ENCODE results near the gene C9orf152.
A peak's percentile ranks its signal among the peaks of the same experiment; 100 is the strongest.
"Not testable (repeated sequence)": the region's sequence is repeated elsewhere in the genome, so short reads cannot be mapped to it uniquely, and the experiment has no call there.

Gene C9orf152, protein sequence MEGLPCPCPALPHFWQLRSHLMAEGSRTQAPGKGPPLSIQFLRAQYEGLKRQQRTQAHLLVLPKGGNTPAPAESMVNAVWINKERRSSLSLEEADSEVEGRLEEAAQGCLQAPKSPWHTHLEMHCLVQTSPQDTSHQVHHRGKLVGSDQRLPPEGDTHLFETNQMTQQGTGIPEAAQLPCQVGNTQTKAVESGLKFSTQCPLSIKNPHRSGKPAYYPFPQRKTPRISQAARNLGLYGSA

DNA sequence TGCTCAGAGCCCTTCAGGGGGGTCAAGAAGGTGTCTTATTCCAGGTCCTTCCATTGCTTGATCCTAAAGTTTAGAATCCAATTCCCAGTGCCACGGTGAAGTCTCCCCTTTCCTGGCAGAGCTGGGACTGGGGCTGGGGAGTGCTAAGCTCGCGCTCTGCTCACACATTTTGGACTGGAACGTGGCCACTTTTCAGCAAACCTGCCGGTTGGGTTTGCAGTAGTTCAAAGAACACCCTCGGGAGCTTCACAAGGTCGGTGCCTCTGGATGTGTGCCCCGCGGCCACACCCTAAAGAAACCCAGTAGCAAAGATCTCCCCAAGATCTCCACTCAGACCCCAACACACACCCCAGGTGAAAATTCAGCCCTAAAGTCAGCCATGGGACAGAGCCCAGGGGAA lies at the start of gene C9orf152:
C9orf152 (minus strand) TSS at position 129 of the 400 bp plus-strand sequence. CDS start 580 bp downstream, outside the sequence.
- DNase-seq = no peak

DNA sequence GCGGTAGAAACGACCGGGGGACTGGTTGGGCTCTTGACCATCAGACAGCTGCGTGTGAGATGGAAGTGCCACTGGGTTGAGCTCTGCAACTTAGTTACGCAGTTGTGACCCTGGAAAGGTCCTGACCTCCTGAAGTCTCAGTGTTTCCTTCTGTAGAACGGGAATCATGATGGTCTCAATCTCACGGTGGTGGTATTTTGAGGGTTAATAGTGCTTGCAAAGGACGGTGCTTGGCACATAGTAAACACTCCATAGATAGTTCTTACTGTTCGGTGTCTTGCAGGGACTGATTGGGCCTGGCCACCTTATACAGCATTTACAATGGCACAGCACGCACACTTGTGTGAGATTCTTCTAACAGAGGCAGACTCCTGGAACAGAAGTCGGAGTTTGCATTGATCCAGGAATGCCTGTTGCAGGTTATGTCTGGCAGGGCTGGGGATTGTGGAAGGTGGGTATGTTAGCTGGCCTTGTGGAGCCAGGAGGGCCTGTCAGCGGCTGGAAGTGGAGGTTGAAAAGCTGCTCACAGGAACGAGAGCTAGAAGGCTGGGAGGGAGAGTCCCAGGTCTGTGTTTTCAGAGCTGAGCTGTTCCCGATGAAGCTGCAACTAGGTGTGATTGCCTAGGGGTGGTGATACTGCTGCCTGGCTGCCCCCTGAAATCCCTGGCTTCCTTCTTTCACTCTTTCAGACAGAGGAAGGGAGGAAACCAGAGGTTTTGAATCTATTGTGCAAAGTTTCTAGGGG lies 49.3 kb upstream of the C9orf152 start:
- DNase-seq = no peak

DNA sequence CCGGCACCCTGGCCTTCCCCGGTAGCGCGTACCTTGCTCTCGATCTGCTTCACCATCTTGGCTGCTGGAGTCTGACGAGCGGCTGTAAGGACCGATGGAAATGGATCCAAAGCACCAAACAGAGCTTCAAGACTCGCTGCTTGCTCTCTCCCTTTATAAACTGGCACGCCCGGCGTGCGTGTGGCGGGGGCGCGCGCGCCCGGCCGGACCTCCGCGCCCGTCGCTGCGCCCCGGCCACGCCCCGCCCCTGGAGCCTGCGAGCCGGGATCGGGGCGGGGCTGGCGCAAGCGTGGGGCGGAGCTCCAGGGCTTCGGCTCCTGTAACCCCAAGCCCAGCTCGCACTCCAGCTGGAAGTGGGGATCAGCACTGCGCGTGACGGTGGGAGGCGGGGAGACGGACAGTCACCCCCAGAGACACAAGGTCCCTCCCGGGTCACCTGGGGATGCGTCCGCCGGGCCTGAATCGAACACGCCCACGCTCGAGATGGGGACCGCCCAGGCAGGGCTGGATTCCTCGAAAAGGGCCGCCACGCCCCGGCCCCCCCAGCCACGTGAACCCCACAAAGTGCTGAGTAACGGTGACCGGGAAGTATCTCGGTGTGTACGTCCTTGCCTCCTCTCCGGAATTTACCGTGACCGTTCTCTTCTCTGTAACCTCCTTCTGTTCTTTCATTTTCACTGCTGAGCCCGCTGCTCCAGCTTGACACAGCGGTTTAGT lies 48.6 kb upstream of the C9orf152 start, which contains the start of gene TXN:
TXN (minus strand) TSS at position 128 of the 717 bp plus-strand sequence; CDS start at position 56, 72 bp downstream.
- peak; percentile 92 for DNase-seq

DNA sequence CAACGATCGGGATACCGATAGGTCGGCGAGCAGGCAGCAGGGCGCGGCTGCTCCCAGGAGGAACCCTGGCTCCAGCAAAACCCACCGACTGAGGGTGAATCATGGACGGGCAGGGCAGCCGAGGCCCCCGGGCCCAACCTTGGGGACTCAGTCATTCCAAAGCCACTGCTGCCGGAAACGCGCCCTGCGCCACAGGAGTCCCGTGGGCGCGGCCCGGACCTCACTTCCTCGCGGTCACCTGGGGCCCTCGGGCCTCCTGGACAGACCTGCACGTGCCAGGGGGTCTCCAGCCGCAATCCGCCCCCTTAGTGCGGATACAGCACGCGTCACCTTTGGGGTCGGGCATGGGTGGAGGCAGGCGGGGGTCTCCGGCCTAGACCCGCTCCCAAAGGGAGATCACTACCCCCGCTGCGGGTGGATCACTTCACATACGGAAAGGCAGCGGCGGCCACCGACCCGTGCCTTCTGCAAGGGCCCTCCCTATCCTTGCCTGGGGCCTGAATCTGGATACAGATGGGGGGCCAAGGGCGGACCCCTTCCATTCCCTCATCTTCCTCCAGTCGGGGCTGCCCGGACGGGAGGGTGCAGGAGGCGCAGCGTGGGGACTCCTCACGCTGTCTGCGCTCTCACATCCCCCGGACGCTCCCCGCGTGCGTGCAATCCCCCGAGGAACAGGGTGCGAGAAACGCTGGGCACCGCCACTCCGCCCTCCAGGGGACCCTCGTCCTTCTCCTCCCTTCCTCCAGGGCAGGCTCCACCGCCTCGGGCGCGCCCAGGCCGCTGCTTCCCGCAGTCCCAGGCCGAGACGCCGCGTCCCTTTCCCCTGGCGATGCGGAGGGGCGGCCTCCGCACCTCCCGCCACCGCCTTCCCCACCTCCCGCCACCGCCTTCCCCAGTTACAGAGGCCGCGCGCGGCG lies 47.8 kb upstream of the C9orf152 start:
- DNase-seq = peak; percentile 72

DNA sequence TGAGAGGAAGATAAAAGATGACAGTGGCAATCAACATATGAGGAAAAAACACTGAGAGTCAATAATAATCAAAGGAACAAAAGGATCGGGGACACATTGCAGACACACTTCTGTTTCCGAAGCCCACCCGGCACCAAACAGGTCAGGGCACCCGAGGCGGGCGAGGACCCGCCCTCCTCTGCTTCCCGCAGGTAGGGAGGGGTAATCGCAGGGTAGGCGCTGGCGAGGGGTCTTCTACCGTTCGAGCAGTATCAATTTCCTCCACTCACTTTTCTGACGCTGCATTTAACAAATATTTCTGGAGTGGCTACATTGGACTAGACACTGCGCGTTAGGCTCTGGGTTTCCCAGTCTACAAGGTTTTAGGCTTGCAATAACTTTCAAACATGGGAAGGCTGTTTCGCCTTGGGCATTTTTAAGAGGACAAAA lies 47.1 kb upstream of the C9orf152 start:
- no peak for DNase-seq

DNA sequence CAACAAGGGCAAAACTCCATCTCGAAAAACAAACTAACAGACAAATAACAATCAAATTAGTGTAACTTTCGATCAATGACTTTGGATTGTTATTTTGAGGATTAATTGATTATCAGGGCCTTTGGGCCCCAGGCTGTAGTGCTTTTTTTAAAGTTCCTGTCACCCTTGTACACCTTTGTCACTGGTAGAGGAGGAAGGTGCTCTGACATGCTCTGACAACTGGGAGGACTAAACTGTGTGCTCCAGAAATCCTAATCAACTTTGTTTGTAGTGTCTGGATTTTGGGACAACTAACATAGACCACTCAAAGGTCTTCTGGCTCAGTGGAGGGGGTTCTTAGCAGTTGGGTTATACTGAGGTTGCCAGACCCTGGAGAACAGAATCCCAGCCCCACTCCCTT lies 46.5 kb upstream of the C9orf152 start:
- DNase-seq = no peak

DNA sequence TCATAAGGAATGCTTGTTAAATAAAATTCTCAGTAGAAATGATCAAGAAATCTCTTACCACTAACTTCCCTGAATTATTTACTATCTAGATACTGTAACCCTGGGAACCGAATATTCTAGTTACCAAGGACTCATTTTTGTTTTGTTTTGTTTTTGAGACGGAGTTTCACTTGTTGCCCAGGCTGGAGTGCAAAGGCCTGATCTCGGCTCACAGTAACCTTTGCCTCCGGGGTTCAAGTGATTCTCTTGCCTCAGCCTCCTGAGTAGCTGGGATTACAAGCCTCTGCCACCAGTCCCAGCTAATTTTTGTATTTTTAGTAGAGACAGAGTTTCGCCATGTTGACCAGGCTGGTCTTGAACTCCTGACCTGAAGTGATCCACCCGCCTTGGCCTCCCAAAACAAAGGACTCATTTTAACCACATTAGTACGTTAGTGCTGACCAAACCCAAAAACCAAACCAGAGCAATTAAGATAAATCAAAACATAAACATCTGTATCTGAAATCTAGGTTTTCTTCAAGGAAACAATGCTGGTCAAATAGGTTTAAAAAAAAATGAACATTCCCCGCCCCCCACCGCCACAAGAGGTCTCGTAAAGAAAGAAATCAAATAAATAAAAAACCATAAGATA lies 44.7 kb upstream of the C9orf152 start:
- DNase-seq = no peak

DNA sequence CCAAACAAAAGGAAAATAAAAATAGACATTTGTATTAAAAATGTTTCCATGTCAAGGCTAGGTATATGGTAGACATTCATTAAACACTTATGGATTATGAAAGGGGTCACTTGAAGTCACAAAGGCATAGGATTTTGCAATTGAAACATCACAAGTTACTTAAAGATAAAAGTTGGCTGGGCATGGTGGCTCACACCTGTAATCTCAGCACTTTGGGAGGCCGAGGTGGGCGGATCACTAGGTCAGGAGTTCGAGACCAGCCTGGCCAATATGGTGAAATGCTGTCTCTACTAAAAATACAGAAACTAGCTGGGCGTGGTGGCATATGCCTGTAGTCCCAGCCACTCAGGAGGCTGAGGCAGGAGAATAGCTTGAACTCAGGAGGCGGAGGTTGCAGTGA lies 43.8 kb upstream of the C9orf152 start:
- not testable (repeated sequence) for DNase-seq

DNA sequence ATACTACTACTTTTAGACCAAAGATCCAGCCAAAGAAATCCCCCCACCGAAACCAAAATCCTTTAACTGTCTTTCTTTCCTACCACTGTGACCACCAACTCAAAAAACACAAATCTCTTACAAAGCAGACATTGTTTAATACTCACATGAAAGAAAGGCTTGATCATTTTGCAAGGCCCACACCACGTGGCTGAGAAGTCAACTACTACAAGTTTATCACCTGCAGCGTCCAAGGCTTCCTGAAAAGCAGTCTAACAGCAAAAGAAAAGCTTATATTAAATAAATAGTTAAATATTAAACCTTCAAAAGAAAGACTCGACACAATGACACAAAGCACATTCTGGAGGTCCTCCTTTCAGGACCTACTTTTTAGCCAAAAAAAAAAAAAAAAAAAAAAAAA lies 43.3 kb upstream of the C9orf152 start:
- no peak for DNase-seq

DNA sequence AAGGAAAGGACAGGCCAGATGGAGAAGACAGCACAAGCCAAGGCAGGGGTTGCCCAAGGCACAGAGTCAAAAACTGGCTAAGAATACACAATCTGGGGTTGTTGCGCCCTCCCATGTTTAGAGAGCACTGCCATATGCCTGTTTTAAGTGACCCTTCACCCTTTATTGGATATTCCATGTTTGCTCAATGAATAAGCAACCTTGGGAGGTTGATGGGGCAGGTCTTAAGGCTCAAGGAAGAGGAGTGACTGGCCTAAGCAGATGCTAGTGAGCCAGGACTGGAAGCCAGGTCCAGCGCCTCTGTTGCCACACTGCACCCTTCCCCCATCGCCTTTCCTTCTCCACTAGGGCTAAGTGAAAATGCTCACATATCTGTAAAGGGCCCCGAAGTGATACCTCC lies 41.6 kb upstream of the C9orf152 start:
- DNase-seq = no peak

DNA sequence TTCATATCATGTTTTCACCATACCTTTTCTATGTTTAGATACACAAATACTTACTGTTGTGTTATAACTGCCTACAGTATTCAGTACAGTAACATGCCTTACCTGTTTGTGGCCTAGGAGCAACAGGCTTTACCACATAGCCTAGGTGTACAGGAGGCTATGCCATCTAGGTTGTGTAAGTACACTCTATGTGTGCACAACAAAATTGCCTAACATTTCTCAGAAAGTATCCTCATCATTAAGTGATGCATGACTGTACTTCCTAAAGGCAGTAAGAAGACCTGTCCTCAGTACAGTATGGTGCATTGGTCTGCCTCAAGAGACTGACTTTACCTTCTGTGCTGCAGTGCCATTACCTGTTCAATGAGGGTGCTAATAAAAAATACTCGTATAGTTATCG lies 40.4 kb upstream of the C9orf152 start:
- no peak for DNase-seq

DNA sequence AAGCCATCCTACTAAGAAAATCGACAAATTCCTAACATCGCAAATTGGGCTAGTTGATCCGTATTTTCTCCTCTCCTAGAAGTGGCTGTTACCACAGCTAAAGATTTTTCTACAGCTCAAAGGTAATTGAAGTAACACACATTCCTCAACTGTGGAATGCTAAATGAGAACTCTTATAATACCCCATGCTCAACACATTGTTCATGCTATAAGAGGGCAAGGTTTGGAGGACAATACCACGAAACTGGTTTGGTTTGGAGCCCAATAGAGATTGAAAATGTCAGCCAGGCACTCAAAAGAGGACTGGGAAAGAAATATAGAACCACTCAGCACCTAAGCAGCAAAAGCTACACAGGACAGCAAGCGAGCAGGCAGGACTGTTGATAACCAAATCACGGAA lies 38.3 kb upstream of the C9orf152 start:
- DNase-seq = no peak

DNA sequence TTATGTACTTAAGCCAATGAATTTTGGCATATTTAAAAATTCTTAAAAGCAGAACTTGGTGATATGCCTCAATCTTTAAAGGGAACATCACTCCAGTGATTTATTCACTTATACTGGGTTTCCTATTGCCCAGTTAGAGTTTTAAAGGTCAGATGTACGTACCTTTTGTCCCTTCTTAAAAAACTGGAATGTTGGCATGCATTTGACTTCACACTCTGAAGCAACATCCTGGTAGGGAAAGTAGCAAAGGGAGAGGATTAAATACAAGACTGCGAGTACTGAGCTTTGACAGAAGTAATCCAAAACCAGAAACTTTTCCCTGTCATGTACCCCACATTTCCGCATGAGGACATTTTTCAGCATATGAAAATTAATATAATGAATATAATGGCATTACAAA lies 36.7 kb upstream of the C9orf152 start:
- DNase-seq = no peak

DNA sequence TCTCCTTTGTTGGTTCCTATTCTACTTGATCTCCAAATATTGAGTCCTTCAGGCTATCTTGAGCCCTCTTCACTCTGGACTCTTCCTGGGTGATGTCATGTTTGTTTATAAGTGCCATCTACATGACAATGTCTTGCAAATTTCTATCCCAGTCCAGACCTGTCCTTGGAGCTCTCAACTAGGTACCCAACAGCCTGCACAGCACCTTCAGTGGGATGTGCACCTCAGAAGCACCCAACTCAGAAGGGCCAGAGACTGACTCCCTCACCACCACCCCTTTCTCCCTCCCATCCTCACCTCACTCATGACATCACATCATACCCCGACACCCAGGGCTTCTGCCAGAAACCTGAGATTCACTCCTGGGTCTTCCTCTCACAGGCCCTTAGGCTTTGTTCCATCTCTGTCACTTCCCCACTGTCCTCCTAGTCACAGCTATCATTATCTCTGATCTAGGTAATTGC lies 33.9 kb upstream of the C9orf152 start:
- DNase-seq = no peak

DNA sequence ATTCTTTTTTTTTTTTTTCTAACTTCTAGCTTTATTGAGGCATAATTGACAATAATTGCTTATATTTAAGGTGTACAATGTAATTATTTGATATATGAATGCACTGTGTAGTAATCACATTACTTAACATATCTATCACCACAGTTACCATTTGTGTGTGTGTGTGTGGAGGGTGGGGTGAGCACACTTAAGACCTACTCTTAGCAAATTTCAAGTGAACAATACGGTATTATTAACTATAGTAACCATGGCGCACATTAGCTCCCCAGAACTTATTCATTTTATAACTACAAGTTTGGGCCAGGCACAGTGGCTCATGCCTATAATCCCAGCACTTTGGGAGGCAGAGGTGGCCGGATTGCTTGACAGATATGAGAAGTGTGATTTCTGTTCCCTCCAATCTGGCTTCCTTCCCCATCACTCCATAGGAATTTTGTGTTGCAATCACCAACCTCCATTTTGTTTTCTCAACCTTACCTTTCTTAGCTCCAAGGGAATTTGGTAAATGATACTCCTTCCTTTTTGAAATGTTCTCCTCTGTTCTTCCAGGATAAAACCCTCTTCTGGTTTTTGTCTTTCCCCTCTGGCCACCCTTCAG lies 33.4 kb upstream of the C9orf152 start:
- no peak for DNase-seq

DNA sequence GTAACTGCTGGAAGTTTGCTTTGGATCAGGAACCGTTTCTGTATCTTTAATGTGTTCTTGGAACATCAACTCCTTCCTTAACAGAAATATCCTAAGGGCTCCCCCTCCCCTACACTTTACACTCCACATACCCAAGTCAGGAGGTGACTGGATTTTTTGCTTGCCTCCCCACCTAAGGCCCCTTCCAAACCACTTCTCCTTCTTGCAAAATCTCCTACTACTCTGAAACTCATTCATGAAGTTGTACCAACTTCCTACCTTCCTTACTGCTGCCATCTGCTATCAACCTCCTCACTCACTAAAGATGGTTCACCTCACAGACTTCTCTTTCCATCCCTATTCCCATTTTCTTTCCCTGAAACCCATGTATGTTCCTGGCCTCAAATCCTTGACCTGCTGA lies 32.2 kb upstream of the C9orf152 start:
- DNase-seq = no peak

DNA sequence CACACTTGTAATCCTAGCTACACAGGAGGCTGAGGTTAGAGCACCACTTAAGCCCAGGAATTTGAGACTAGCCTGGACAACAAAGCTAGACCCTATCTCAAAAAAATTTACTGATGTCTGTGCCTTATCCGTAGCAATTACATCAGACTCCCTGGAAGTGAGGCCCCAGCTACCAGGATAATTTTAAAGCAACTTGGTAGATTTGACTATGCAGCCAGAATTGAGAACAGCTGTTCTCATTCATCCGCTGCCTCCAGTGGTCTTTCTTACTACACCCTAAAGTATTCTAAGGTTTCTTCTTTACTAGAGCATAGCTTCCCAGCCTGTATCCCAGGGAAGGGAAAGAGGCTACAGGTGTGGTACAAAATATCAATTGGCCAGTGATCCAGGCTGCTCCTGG lies 20.4 kb upstream of the C9orf152 start:
- no peak for DNase-seq

DNA sequence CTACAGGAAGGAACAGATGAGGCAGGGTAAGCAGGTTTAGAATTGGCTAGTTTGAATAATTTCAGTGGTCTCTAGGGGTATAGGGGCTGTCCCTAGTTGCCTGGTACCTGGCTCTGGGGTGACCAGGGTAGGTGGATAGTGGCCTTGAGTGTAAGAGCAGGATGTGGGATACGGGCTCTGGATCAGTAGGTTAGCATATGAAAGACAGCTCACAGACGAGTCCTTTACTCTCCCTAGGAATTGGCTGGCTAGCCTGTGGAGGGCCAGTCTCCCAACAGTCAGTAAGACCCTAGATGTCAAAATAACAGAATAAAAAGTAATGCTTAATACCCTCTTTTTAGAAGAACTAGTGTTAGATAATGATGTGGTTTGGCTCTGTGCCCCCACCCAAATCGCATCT lies 16.6 kb upstream of the C9orf152 start:
- no peak for DNase-seq

DNA sequence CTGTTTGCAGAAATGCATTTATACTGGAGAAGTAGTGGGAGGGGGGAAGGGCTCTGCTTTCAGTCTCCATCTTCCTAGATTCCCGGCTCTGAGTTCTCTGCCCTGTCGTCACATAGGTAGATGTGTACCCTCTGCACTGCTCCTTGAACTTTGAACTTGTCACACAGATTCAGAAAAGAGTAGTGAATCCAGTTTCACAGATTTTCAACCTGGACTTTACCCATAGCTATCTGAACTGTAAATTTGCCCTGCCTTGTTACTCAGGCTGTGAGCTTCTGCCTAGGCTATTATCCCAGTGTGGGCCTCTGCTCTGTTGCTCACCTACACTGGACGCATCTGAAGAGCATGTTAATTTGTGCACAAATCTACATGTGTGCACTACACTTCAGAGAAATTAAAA lies 12.8 kb upstream of the C9orf152 start:
- no peak for DNase-seq

DNA sequence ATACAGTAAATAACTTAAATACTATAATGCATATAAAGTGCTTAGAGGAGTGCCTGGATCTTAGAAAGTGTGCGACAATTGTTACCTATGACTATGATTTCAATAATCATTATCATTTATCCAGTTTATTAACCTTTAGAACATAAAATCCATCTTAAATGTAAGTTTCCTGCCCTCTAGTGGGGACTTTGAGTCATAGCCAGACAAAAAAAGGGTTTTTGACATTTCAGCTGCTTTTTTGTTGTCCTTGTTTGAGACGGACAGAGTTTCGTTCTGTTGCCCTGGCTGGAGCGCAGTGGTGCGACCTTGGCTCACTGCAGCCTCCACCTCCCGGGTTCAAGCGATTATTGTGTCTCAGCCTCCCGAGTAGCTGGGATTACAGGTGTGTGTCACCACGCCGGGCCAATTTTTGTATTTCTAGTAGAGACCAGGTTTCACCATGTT lies 9.7 kb upstream of the C9orf152 start:
- DNase-seq = no peak

DNA sequence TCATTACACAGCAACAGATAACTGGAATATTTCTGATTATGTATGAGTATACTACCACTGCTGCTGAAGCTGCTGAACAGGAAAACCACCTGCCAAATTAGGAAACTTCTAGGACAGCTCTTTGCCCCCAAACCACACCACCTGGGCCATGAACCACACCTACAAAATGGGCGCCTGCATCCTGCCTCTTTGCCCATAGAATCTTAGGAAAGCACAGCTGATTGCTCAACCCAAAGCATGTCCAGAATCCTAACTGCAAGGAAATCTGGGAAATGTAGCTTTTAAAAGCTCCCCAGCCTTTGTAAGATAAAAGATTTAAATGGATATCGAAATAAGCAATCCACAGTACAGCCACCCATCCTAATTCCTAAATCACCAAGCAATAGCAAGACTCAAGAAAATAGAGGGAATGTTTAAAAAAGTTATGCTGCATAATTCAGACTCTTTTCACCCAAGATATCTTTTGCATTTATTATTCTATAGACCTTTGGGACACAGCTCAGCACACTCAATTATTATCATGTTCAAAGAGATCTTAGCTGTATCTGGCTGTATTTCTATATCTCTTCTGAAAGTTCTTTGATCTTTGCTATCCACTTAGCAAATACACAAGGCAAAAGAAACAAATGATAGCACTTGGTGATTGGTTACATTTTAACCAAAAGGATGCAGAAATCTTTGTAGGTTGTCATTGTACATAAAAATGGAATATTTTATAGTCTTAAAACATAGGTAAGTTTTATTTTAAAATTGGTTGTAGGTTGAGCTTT lies 6.8 kb upstream of the C9orf152 start:
- DNase-seq = no peak
